Ishikawa (cell line): ENCODE results near the gene SPATA31D1.

Experiments
- CEBPB ChIP-seq: IDR thresholded peaks from 2 replicates; pipeline ENCODE4 v1.6.1; 2012
- CREB1 ChIP-seq: IDR thresholded peaks from 2 replicates; pipeline ENCODE4 v1.6.1; 2012; ENCODE audit warnings: low read depth
- EGR1 ChIP-seq: IDR thresholded peaks from 2 replicates; pipeline ENCODE4 v1.6.1; 2012
- EP300 ChIP-seq: IDR thresholded peaks from 2 replicates; pipeline ENCODE4 v1.6.1; 2012; ENCODE audit warnings: borderline replicate concordance
- FOXM1 ChIP-seq: IDR thresholded peaks from 2 replicates; pipeline ENCODE4 v1.6.1; 2012; ENCODE audit warnings: low read depth, borderline replicate concordance
- MAX ChIP-seq: IDR thresholded peaks from 2 replicates; pipeline ENCODE4 v1.6.1; 2012
- NFIC ChIP-seq: IDR thresholded peaks from 2 replicates; pipeline ENCODE4 v1.6.1; 2012
- RAD21 ChIP-seq: IDR thresholded peaks from 2 replicates; pipeline ENCODE4 v1.6.1; 2012; ENCODE audit warnings: low read depth
- REST ChIP-seq: IDR thresholded peaks from 2 replicates; pipeline ENCODE4 v1.6.1; 2012; ENCODE audit warnings: low read depth, mild to moderate bottlenecking
- TAF1 ChIP-seq: IDR thresholded peaks from 2 replicates; pipeline ENCODE4 v1.6.1; 2012; ENCODE audit warnings: low read depth, mild to moderate bottlenecking
- TCF12 ChIP-seq: IDR thresholded peaks from 2 replicates; pipeline ENCODE4 v1.6.1; 2012; ENCODE audit warnings: low read depth
- TEAD4 ChIP-seq: IDR thresholded peaks from 2 replicates; pipeline ENCODE4 v1.6.1; 2012
- YY1 ChIP-seq: IDR thresholded peaks from 2 replicates; pipeline ENCODE4 v1.6.1; 2012; ENCODE audit warnings: low read depth
- ZBTB7A ChIP-seq: IDR thresholded peaks from 2 replicates; pipeline ENCODE4 v1.6.1; 2012; ENCODE audit warnings: low read depth
- TF ChIP-seq, protein P1 (sequence below): IDR thresholded peaks from 2 replicates; pipeline ENCODE4 v1.6.1; 2012

Gene SPATA31D1

DNA sequence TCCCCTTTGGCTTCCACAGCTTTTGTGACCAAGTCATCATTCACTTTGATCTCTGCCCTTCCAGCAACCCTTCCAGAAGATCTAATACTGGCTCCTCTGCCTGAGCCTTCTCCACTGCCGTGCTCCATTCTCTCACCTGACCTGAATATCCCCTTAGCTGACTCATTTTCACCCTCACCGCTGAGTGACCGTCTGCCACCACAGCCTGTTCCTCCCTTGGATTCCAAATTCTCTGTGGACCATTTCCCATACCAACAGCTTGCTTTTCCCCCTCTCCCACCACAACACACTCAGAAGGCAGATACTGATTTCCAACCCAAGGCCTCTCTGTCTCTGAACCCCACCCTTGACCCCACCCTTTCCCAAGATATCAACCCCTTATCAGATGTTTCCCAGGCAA lies 20.5 kb upstream of the SPATA31D1 start:
- TF ChIP-seq ZBTB7A = no peak
- TF ChIP-seq FOXM1 = no peak
- TF ChIP-seq EGR1 = no peak
- TF ChIP-seq TCF12 = no peak
- TF ChIP-seq MAX = no peak
- TF ChIP-seq CREB1 = no peak
- no peak for TF ChIP-seq TEAD4
- no peak for TF ChIP-seq RAD21
- TF ChIP-seq REST = no peak
- TF ChIP-seq TAF1 = no peak
- TF ChIP-seq NFIC = no peak
- TF ChIP-seq, protein P1, sequence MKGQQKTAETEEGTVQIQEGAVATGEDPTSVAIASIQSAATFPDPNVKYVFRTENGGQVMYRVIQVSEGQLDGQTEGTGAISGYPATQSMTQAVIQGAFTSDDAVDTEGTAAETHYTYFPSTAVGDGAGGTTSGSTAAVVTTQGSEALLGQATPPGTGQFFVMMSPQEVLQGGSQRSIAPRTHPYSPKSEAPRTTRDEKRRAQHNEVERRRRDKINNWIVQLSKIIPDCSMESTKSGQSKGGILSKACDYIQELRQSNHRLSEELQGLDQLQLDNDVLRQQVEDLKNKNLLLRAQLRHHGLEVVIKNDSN = no peak

DNA sequence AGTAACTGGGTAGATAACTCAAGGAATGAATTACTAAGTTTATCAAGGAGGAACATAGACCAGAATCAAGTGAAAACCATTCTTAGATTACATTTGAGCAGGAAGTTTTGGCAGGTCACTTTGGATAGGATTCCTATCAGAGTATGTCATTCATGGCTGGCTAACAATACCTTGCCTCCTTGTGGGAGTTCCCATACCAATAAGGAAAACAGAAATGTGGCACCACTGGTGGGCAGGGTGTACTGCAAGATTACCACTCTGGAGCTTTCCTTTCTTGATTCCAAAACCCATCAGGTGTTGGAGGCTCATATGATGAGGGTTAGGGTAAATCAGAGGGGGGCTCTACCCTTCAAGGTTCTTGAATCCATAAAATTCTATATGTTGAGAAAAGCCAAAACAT lies 18.6 kb upstream of the SPATA31D1 start:
- no peak for TF ChIP-seq NFIC
- no peak for TF ChIP-seq EGR1
- no peak for TF ChIP-seq YY1
- TF ChIP-seq FOXM1 = no peak
- TF ChIP-seq, protein P1 = no peak
- no peak for TF ChIP-seq RAD21

DNA sequence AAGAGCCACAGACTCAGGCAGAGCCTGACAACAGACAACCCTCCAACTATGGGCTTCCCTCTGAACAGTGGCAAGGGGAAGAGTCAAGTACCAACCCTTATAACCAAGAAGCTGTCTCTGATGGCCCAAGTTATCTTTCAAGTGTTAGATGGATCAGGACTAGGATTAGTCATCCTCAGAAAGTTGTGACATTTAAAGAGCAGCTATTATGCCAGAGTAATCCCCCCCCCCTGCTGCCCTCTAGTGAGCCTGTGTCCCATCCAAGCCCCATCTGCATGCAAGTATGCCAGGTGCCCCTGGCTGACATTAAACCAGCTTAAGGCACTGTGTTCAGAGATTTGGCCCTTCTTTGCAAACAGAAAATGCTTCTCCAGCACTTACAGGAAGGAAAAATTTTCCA lies 16.8 kb upstream of the SPATA31D1 start:
- TF ChIP-seq CEBPB (no peak), YY1 (no peak), TCF12 (no peak), MAX (no peak), ZBTB7A (no peak), RAD21 (no peak), EGR1 (no peak)

DNA sequence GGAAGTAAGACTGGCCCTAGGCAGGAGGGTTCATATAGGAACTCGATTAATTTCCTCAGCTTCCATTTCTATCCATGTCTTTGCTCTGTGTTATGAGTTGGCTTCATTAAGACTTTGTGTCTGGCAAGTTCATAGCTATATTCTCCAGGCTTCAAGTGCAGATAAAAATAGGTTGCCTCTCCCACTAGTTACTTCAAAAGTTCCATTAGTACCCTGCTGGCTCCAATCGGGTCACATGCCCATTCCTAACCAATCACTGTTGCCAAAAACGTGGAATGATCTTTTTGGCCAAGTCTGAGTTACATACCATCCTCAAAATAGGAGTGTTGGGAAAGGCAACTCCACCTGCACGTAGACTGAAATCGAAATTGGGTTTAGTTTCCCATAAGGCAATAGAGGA lies 13.8 kb upstream of the SPATA31D1 start:
- no peak for TF ChIP-seq FOXM1
- TF ChIP-seq ZBTB7A = no peak
- TF ChIP-seq REST = no peak
- TF ChIP-seq TEAD4 = no peak
- no peak for TF ChIP-seq EGR1
- TF ChIP-seq NFIC = no peak
- TF ChIP-seq, protein P1 = no peak
- no peak for TF ChIP-seq EP300
- no peak for TF ChIP-seq TCF12
- TF ChIP-seq CREB1 = no peak
- no peak for TF ChIP-seq CEBPB
- no peak for TF ChIP-seq RAD21
- no peak for TF ChIP-seq TAF1

DNA sequence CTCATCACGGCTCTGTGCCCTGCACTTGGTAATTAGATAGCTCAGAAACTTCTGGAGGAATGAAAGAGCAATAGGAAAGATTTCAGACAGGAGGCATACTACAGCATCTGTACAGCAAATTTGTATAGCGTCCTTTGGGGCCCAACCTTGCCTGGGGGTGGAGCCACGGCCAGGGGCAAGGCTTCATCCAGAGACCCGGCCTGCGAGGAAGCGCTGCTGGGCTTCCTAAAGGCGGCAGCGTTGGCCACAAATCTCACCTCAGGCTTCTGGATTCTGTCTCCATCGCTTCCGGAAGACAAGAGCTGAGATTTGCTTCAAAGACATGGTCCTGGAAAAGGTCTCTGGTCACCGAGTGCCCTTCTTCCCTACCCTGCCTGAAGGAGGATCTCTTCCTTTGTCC lies 12.2 kb upstream of the SPATA31D1 start:
- TF ChIP-seq REST (no peak), EGR1 (no peak), CREB1 (no peak), TAF1 (no peak), TEAD4 (no peak), YY1 (no peak)
- TF ChIP-seq, protein P1 = no peak
